Transverse colon (tissue), 4 donors: ENCODE data around the gene GNG7.

Experiments
- CTCF ChIP-seq, 5 experiments: fragments of 200-600 bp in 3 of 5; fragments of 450-650 bp in 2 of 5; sonication (generic) in 3 of 5; IDR thresholded peaks; 1 replicate in 2 of 5; 2 replicates in 3 of 5; pipeline ENCODE4 v1.5.1; 2016 to 2017; ENCODE audit warnings: antibody characterized with exemption in 5 of 5, inconsistent platforms in 3 of 5, mild to moderate bottlenecking in 2 of 5, moderate library complexity in 1 of 5
- EP300 ChIP-seq: sonication (generic); formaldehyde crosslinking; IDR thresholded peaks from one replicate; pipeline ENCODE4 v1.6.1; 2017; ENCODE audit warnings: antibody characterized with exemption, low read depth
- POLR2A ChIP-seq: fragments of 450-650 bp; IDR thresholded peaks from one replicate; pipeline ENCODE4 v1.6.1; 2016; ENCODE audit warnings: antibody characterized with exemption, mild to moderate bottlenecking, moderate library complexity
- POLR2AphosphoS5 ChIP-seq, 3 donors: sonication (generic); formaldehyde crosslinking; IDR thresholded peaks; one replicate each; pipeline ENCODE4 v1.6.1; 2016; ENCODE audit warnings: antibody characterized with exemption in 3 of 3

GRCh38 chr19:2478756-2479555 lies 223.5 kb downstream of the GNG7 start:
- TF ChIP-seq POLR2A, result peak; percentile 27
- TF ChIP-seq CTCF (IDR thresholded peaks at IDR 0.05), result no peak
- TF ChIP-seq POLR2AphosphoS5 (IDR thresholded peaks at IDR 0.05), result peak; percentile 49 to 58 (median 53)
- TF ChIP-seq EP300, result no peak
